VCaP (cell line): Measurements from ENCODE around the gene EHD3.

Experiments
- H3K27ac ChIP-seq: fragments of 450-650 bp; 2 replicates; pipeline ENCODE4 v1.5.1; 2017
- TF ChIP-seq, protein P1 (sequence below): fragments of 450-650 bp; conservative IDR thresholded peaks from 2 replicates; pipeline ENCODE4 v1.5.1; 2017; ENCODE audit warnings: mild to moderate bottlenecking, moderate library complexity

EHD3 gene

DNA sequence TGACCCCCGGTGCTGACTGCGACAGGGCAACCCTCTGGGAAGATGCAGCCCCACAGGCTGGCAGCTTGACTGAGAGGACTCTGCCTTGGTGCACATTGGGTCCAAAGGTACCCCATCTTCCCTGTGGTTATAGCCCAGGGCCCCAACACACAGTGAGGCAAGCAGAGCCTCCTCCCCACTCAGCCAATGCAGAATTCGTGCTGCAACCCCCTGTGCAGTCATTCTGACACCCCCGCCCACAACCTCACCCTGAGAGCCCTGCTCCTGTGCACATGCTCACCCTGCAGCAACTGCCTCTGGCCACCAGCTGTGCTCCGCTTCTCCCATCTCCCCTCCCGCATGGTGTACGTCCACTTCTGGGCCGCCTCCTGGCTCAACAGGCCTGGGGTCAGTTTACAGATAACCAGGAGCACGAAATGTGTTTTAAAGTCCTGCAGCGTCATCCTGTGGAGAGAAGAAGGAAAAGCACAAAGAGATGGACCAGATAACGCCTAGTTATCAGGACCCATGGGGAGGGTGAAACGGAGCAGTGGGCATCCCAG is 41.0 kb upstream of the EHD3 start:
- H3K27ac ChIP-seq = no peak overlapping the region

GRCh38 chr2:31193806-31194205 is 40.1 kb upstream of the EHD3 start:
- TF ChIP-seq, protein P1, sequence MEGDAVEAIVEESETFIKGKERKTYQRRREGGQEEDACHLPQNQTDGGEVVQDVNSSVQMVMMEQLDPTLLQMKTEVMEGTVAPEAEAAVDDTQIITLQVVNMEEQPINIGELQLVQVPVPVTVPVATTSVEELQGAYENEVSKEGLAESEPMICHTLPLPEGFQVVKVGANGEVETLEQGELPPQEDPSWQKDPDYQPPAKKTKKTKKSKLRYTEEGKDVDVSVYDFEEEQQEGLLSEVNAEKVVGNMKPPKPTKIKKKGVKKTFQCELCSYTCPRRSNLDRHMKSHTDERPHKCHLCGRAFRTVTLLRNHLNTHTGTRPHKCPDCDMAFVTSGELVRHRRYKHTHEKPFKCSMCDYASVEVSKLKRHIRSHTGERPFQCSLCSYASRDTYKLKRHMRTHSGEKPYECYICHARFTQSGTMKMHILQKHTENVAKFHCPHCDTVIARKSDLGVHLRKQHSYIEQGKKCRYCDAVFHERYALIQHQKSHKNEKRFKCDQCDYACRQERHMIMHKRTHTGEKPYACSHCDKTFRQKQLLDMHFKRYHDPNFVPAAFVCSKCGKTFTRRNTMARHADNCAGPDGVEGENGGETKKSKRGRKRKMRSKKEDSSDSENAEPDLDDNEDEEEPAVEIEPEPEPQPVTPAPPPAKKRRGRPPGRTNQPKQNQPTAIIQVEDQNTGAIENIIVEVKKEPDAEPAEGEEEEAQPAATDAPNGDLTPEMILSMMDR = no peak; the same call in 1 of the 2 replicates

More for the DNA sequence above, 41.0 kb upstream of the EHD3 start:
- TF ChIP-seq, protein P1 = no peak

GRCh38 chr2:31196622-31197021 is 37.3 kb upstream of the EHD3 start:
- no peak overlapping the region for H3K27ac ChIP-seq
- TF ChIP-seq, protein P1 = no peak

More at GRCh38 chr2:31193806-31194205, 40.1 kb upstream of the EHD3 start:
- peak overlapping the region; percentile 30; the same call in 1 of the 2 replicates for H3K27ac ChIP-seq

DNA sequence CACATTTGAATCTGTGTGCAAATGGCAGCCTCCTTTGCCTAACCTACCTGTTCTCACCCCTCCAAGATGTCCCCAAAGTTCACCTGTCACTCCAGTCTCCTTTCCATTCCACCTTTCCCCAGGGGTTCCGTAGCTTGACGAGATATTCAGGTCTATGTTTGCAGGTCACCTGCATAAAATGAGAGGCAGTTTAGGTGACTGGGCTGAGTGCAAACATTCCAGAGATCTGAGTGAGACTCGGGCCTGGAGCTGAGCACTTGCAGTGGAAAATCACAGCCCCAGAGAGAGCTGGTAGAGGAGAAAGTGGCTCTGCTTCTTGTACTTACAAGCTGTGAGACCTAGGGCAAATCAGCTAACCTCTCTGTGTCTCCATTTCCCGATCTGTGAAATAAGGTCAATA is 36.8 kb upstream of the EHD3 start:
- H3K27ac ChIP-seq = no peak overlapping the region
- TF ChIP-seq, protein P1 = no peak

- TF ChIP-seq, protein P1 = no peak
- no peak overlapping the region for H3K27ac ChIP-seq
These were observed 36.3 kb upstream of the EHD3 start for GRCh38 chr2:31197669-31198068.

DNA sequence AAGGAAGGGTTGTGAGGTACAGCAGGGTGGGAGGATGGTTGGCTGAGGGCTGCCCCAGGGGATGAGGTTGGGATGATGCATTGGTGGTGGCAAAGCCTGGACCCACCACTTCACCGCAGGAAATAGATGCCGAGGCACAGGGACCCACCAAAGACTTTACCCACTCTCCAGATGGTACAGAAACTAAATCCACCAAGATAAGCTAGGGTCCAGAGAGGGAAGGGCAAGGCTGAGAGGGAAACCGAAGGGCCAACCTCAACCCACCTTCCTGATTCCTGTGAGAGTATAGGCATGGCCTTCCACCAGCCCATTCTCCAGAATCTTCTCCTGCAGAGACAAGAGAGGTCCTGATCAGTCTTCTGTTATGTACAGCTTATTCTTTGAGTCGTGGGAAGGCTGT is 34.7 kb upstream of the EHD3 start:
- TF ChIP-seq, protein P1 = no peak
- H3K27ac ChIP-seq = no peak overlapping the region

DNA sequence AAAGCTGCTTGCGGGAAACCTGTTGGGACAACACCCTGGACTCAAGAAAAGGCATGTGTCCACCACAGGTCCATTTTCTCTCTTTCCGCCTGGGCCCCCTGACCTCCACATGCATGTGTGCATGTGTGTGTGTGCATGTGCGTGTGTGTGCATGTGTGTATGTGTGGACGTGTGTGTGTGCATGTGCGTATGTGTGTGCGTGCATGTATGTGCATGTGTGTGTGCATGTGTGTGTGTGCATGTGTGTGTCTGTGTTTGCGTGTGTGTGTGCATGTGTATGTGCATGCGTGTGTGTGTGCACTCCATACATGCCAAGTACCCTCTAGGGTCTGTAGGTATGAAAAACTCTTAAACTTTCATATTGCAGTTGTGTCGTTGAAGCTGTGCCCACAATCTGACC is 33.0 kb upstream of the EHD3 start:
- no peak overlapping the region for H3K27ac ChIP-seq
- TF ChIP-seq, protein P1 = no peak
